A673 (cell line): ENCODE data around the gene LHX4. TPM values are rescaled to one million over a fixed set of nuclear protein-coding genes. Genes with fewer than 3 reads are reported as not detected.
A peak's percentile ranks its signal among the peaks of the same experiment; 100 is the strongest.

ENCODE experiments used
- BruUV-seq: library from RNA; stranded (reverse); fragments of 400-500 nt; replicated peaks from 2 replicates; lab custom pipeline; 2021; lab: Mats Ljungman, UMichigan
- CTCF ChIA-PET: fragments of 300-600 bp; sonication (Branson Sonifier 250); formaldehyde crosslinking; loops from one replicate; lab custom pipeline; 2022; ENCODE audit warnings: antibody characterized with exemption; lab: Charles Lee
- POLR2A ChIA-PET: fragments of 300-600 bp; sonication (Branson Sonifier 250); formaldehyde crosslinking; loops from one replicate; lab custom pipeline; 2022; ENCODE audit warnings: antibody characterized with exemption; ENCODE audit not compliant: low non-redundant PET; lab: Charles Lee
- DNase-seq: peaks from one replicate; pipeline ENCODE4 v3.0.0-alpha.2; 2015; ENCODE audit warnings: low spot score
- H3K27ac ChIP-seq: fragments of 200-600 bp; sonication (generic); 2 replicates; pipeline ENCODE4 v1.5.1; 2016; ENCODE audit warnings: mixed run types, low read depth, mild to moderate bottlenecking, mixed read lengths, antibody characterized with exemption, low read length; ENCODE audit not compliant: poor library complexity, severe bottlenecking
- H3K27me3 ChIP-seq: fragments of 200-600 bp; sonication (generic); replicated peaks from 2 replicates; pipeline ENCODE4 v1.6.1; 2017; ENCODE audit warnings: mixed run types, low read depth, mild to moderate bottlenecking, mixed read lengths, antibody characterized with exemption, low read length; ENCODE audit not compliant: insufficient read depth, poor library complexity
- H3K36me3 ChIP-seq: fragments of 200-600 bp; sonication (generic); 2 replicates; pipeline ENCODE4 v1.6.1; 2016; ENCODE audit warnings: mixed run types, mild to moderate bottlenecking, mixed read lengths, antibody characterized with exemption, low read length; ENCODE audit not compliant: insufficient read depth, poor library complexity, severe bottlenecking
- H3K4me1 ChIP-seq: fragments of 200-600 bp; sonication (generic); 2 replicates; pipeline ENCODE4 v1.6.1; 2017; ENCODE audit warnings: mixed run types, mild to moderate bottlenecking, mixed read lengths, antibody characterized with exemption, low read length; ENCODE audit not compliant: insufficient read depth, poor library complexity, severe bottlenecking
- H3K4me3 ChIP-seq: fragments of 200-600 bp; sonication (generic); 2 replicates; pipeline ENCODE4 v1.5.1; 2016; ENCODE audit warnings: low read depth, mixed run types, mild to moderate bottlenecking, mixed read lengths, low read length; ENCODE audit not compliant: poor library complexity, severe bottlenecking
- H3K9me3 ChIP-seq: fragments of 200-600 bp; sonication (generic); 2 replicates; pipeline ENCODE4 v1.6.1; 2016; ENCODE audit warnings: mixed run types, low read depth, mild to moderate bottlenecking, mixed read lengths, antibody characterized with exemption, low read length; ENCODE audit not compliant: poor library complexity, severe bottlenecking
- EZH2 ChIP-seq: fragments of 200-600 bp; sonication (generic); IDR thresholded peaks from 2 replicates; pipeline ENCODE4 v1.6.1; 2017; ENCODE audit warnings: borderline replicate concordance, low read depth, mild to moderate bottlenecking, mixed read lengths, antibody characterized with exemption, low read length; ENCODE audit not compliant: poor library complexity, severe bottlenecking
- intact Hi-C: fragments of 100-400 bp; cut with micrococcal nuclease; formaldehyde crosslinking; loops from one replicate; pipeline ENCODE4 v1.10.0; 2022; ENCODE audit not compliant: unreplicated experiment
- total RNA-seq: library from RNA; stranded (reverse); gene quantifications from 2 replicates; pipeline ENCODE4 v1.2.3, GENCODE V29; 2021
- TF ChIP-seq, protein P1 (sequence below): fragments of 300-800, 200-600 bp; sonication (generic); conservative IDR thresholded peaks from 2 replicates; pipeline ENCODE4 v1.5.1; 2017; ENCODE audit warnings: low read depth, mild to moderate bottlenecking, antibody characterized with exemption, low read length, moderate library complexity, mixed read lengths

Gene LHX4
- total RNA-seq, 1 experiment from 2014 or later: not detected

- TF ChIP-seq, protein P1, sequence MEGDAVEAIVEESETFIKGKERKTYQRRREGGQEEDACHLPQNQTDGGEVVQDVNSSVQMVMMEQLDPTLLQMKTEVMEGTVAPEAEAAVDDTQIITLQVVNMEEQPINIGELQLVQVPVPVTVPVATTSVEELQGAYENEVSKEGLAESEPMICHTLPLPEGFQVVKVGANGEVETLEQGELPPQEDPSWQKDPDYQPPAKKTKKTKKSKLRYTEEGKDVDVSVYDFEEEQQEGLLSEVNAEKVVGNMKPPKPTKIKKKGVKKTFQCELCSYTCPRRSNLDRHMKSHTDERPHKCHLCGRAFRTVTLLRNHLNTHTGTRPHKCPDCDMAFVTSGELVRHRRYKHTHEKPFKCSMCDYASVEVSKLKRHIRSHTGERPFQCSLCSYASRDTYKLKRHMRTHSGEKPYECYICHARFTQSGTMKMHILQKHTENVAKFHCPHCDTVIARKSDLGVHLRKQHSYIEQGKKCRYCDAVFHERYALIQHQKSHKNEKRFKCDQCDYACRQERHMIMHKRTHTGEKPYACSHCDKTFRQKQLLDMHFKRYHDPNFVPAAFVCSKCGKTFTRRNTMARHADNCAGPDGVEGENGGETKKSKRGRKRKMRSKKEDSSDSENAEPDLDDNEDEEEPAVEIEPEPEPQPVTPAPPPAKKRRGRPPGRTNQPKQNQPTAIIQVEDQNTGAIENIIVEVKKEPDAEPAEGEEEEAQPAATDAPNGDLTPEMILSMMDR: no peak
- no peak for TF ChIP-seq EZH2
- Histone ChIP-seq H3K9me3 (no peaks in the 10 kb centered on the region), H3K36me3 (no peaks in the 10 kb centered on the region), H3K4me1 (no peaks in the 10 kb centered on the region), H3K27ac (no peak overlapping the region), H3K27me3 (no peaks in the 10 kb centered on the region), H3K4me3 (no peak overlapping the region)
- POLR2A ChIA-PET: no interaction called here
- intact Hi-C loops: loop anchor here (1.0 to 2.0 kb wide), 2 partner anchors 229 to 291 kb away; no protein-coding TSS in a partner anchor
- no peak for DNase-seq
- no TSS peak for BruUV-seq
- CTCF ChIA-PET: interaction anchor here (0.6 to 1.5 kb wide), 8 partner anchors 8 to 373 kb away, joined by 3 to 11 read pairs (median 4); no protein-coding TSS in a partner anchor
Measured at GRCh38 chr1:180187626-180188025, 42.4 kb upstream of the LHX4 start.

DNA sequence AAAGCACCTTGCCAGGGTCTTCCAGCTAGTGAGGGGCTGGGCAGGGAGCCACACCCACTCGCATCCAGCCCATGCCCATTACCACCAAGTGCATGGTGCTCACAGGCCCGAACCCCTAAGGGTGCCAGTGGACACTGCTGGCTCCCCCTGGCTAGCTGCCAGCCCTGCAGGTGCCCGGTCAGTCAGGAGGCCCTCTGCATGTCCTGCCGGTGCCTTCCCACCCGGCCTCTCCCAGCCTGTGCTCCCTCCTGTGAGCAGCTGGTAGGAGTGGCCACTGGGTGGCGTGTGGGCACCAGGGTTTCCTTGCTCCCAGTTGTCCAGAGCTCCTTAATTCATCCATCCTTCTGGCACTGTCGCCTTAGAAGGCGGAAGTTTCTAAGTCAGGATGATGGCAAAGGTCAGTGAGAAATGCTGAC, 42.0 kb upstream of the LHX4 start:
- Histone ChIP-seq H3K27me3 (no peaks in the 10 kb centered on the region), H3K4me3 (no peak overlapping the region), H3K4me1 (no peaks in the 10 kb centered on the region), H3K27ac (no peak overlapping the region), H3K9me3 (no peaks in the 10 kb centered on the region), H3K36me3 (no peaks in the 10 kb centered on the region)
- peak; percentile 72 for DNase-seq
- BruUV-seq: no TSS peak
- ChIA-PET CTCF (interaction anchor here (0.7 to 1.5 kb wide), 10 partner anchors 9 to 374 kb away, joined by 3 to 11 read pairs (median 4); no protein-coding TSS in a partner anchor), POLR2A (no interaction called here)
- intact Hi-C loops: loop anchor here (1.0 to 2.0 kb wide), 2 partner anchors 228 to 291 kb away; no protein-coding TSS in a partner anchor
- TF ChIP-seq, protein P1: peak; percentile 85
- TF ChIP-seq EZH2: no peak

DNA sequence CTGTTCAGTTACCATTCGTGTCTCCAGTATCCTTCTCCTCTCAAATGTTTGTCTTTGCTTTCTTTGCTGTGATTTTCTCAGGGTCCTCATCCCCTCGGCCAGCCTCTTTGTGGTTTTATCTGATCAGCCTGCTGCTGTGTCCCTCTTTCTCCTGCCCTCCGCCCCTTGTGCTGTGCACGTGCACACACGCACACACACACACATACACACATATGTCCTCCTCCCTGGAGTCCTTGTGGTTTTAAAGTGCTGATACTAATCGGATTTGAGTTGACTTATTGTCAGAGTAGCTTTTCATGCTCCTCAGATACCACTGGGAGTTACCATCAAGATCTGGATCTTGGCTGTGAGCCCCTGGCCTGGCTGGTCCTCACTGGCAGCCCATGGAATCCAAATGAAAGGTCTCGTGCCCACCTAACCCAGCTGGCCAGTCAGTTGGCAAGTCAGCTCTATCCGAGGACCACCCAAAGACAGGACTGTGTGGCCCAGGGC, 41.3 kb upstream of the LHX4 start:
- Histone ChIP-seq H3K27me3 (no peaks in the 10 kb centered on the region), H3K4me3 (no peak overlapping the region), H3K36me3 (no peaks in the 10 kb centered on the region), H3K27ac (no peak overlapping the region), H3K9me3 (no peaks in the 10 kb centered on the region), H3K4me1 (no peaks in the 10 kb centered on the region)
- ChIA-PET POLR2A (no interaction called here), CTCF (interaction anchor here (0.7 to 1.5 kb wide), 8 partner anchors 8 to 374 kb away, joined by 3 to 11 read pairs (median 4); no protein-coding TSS in a partner anchor)
- no peak for DNase-seq
- BruUV-seq: no TSS peak
- intact Hi-C loops: loop anchor here (1.0 to 2.0 kb wide), 2 partner anchors 228 to 290 kb away; no protein-coding TSS in a partner anchor
- no peak for TF ChIP-seq EZH2
- TF ChIP-seq, protein P1: no peak
